ENCODE results near the gene SEC14L6.
"Not testable (repeated sequence)": the region's sequence is repeated elsewhere in the genome, so short reads cannot be mapped to it uniquely, and the experiment has no call there.

DNA sequence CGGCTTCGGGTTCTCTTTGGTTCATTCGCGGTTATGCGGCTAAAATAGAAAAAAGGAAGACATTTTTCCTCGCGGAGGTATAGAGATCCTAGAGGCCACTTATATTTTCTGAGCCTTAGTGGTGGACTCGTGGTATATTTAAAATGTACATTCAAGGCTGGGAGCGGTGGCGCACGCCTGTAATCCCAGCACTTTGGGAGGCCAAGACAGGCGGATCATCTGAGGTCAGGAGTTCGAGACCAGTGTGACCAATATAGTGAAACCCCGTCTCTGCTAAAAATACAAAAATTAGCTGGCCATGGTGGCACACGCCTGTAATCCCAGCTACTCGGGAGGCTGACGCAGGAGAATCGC lies 45.8 kb upstream of the SEC14L6 start:
- TF ChIP-seq, protein P1, sequence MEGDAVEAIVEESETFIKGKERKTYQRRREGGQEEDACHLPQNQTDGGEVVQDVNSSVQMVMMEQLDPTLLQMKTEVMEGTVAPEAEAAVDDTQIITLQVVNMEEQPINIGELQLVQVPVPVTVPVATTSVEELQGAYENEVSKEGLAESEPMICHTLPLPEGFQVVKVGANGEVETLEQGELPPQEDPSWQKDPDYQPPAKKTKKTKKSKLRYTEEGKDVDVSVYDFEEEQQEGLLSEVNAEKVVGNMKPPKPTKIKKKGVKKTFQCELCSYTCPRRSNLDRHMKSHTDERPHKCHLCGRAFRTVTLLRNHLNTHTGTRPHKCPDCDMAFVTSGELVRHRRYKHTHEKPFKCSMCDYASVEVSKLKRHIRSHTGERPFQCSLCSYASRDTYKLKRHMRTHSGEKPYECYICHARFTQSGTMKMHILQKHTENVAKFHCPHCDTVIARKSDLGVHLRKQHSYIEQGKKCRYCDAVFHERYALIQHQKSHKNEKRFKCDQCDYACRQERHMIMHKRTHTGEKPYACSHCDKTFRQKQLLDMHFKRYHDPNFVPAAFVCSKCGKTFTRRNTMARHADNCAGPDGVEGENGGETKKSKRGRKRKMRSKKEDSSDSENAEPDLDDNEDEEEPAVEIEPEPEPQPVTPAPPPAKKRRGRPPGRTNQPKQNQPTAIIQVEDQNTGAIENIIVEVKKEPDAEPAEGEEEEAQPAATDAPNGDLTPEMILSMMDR (IDR thresholded peaks at IDR 0.05), result not testable (repeated sequence)
- TF ChIP-seq POLR2A (IDR thresholded peaks at IDR 0.05; ENCODE audit: low read depth); POLR2AphosphoS5 (IDR thresholded peaks at IDR 0.05): not testable (repeated sequence)

Measured in esophagus muscularis mucosa (tissue), 3 donors.